GM12891 (cell line): ENCODE measurements around the gene MATN1.

Experiments used
- PAX5 ChIP-seq: IDR thresholded peaks from 2 replicates; pipeline ENCODE4 v1.6.1; 2011; ENCODE audit warnings: low read length, moderate library complexity, mild to moderate bottlenecking; ENCODE audit not compliant: insufficient read depth, severe bottlenecking
- POLR2A ChIP-seq: IDR thresholded peaks from 2 replicates; pipeline ENCODE4 v1.6.1; 2011; ENCODE audit warnings: low read depth, low read length, control low read depth
- POLR2AphosphoS5 ChIP-seq: IDR thresholded peaks from 2 replicates; pipeline ENCODE4 v1.6.1; 2011; ENCODE audit warnings: low read depth, low read length, control low read depth
- POU2F2 ChIP-seq: IDR thresholded peaks from 2 replicates; pipeline ENCODE4 v1.6.1; 2011; ENCODE audit warnings: low read depth, mild to moderate bottlenecking, control low read depth, low read length, moderate library complexity
- SPI1 ChIP-seq: IDR thresholded peaks from 2 replicates; pipeline ENCODE4 v1.6.1; 2011; ENCODE audit warnings: low read depth, low read length, control low read depth
- TAF1 ChIP-seq: IDR thresholded peaks from 2 replicates; pipeline ENCODE4 v1.6.1; 2011; ENCODE audit warnings: low read depth, low read length, control low read depth

- TF ChIP-seq POLR2AphosphoS5, result no peak
- no peak for TF ChIP-seq POLR2A
- TF ChIP-seq TAF1, result no peak
- TF ChIP-seq PAX5, result no peak
- TF ChIP-seq SPI1, result no peak
- TF ChIP-seq POU2F2, result no peak
Observed at GRCh38 chr1:30668024-30668423, 55.4 kb downstream of the MATN1 start.
